ENCODE measurements around the gene IFIT2.
"Not testable (repeated sequence)": the region's sequence is repeated elsewhere in the genome, so short reads cannot be mapped to it uniquely, and the experiment has no call there.

DNA sequence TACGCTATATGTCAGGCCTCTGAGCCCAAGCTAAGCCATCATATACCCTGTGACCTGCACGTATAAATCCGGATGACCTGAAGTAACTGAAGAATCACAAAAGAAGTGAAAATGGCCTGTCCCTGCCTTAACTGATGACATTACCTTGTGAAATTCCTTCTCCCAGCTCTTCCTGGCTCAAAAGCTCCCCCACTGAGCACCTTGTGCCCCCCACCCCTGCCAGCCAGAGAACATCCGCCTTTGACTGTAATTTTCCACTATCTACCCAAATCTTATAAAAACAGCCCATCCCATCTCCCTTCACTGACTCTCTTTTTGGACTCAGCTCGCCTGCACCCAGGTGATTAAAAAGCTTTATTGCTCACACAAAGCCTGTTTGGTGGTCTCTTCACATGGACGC is 17.1 kb upstream of the IFIT2 start:
- TF ChIP-seq, protein P1, sequence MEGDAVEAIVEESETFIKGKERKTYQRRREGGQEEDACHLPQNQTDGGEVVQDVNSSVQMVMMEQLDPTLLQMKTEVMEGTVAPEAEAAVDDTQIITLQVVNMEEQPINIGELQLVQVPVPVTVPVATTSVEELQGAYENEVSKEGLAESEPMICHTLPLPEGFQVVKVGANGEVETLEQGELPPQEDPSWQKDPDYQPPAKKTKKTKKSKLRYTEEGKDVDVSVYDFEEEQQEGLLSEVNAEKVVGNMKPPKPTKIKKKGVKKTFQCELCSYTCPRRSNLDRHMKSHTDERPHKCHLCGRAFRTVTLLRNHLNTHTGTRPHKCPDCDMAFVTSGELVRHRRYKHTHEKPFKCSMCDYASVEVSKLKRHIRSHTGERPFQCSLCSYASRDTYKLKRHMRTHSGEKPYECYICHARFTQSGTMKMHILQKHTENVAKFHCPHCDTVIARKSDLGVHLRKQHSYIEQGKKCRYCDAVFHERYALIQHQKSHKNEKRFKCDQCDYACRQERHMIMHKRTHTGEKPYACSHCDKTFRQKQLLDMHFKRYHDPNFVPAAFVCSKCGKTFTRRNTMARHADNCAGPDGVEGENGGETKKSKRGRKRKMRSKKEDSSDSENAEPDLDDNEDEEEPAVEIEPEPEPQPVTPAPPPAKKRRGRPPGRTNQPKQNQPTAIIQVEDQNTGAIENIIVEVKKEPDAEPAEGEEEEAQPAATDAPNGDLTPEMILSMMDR (conservative IDR thresholded peaks at IDR 0.05): not testable (repeated sequence)
- TF ChIP-seq ZFX (IDR thresholded peaks at IDR 0.05): not testable (repeated sequence)

All from C4-2B (cell line).